ENCODE results near the gene CCDC12. TPM values are rescaled to one million over a fixed set of nuclear protein-coding genes. Genes with fewer than 3 reads are reported as not detected.
A peak's percentile ranks its signal among the peaks of the same experiment; 100 is the strongest.

Gene CCDC12
- total and polyA plus RNA-seq, 7 donors, result 33.1 to 80.9 (median 41.0) TPM

DNA sequence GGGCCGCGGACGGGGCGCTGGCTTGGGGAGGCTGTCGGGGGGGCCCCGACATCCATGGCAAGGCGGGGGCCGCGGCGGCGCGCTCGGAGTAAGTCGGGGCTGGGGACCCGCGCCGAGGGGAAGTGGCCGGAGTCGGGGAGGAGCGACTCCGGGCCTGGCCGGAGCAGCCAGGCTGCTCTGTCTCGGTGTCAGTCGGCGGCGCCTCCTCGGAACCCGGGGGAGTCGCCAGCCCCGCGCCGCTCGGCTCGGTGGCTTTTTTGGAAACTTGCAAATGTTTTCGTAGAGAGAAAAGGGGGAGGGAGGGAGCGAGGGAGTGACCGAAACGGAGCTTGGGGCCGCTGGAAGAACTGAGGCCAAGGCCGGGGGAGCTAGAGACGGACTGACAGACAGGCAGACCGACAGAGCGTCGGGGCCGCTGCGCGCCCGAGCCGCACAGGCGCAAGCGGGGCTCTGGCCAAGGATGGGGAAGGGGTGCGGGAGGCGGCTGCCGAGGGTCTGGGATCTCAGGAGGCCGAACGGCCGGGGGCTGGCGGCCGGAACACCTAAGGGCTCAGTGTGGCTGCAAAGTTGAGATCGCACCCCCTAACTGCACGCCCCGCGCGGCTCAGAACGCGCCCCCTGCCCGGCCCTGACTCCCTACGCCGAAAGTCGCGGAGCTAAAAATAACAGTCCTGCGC is 94.0 kb downstream of the CCDC12 start:
- DNase-seq, result peak; percentile 77
- no peak for TF ChIP-seq EP300 (IDR thresholded peaks at IDR 0.05)
- TF ChIP-seq, protein P1, sequence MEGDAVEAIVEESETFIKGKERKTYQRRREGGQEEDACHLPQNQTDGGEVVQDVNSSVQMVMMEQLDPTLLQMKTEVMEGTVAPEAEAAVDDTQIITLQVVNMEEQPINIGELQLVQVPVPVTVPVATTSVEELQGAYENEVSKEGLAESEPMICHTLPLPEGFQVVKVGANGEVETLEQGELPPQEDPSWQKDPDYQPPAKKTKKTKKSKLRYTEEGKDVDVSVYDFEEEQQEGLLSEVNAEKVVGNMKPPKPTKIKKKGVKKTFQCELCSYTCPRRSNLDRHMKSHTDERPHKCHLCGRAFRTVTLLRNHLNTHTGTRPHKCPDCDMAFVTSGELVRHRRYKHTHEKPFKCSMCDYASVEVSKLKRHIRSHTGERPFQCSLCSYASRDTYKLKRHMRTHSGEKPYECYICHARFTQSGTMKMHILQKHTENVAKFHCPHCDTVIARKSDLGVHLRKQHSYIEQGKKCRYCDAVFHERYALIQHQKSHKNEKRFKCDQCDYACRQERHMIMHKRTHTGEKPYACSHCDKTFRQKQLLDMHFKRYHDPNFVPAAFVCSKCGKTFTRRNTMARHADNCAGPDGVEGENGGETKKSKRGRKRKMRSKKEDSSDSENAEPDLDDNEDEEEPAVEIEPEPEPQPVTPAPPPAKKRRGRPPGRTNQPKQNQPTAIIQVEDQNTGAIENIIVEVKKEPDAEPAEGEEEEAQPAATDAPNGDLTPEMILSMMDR (IDR thresholded peaks at IDR 0.05), result no peak
- TF ChIP-seq POLR2AphosphoS5 (IDR thresholded peaks at IDR 0.05), result peak in 1 of 4 donors; percentile 6
- H3K9me3 ChIP-seq, result no peaks in the 10 kb centered on the region
- 1 to 2% methylated on average over 72 of the region's 72 CpGs for WGBS, 2 donors
- peak overlapping the region; percentile 64 to 86 (median 76) for H3K27ac ChIP-seq
- H3K4me1 ChIP-seq, result peaks cover 0 to 55% (median 34%) of the 10 kb centered on the region in 4 donors
- intact Hi-C loops (cut with DNase I), result no loop called here
- H3K36me3 ChIP-seq, result no peaks in the 10 kb centered on the region
- H3K27me3 ChIP-seq, result peaks cover 21 to 35% (median 21%) of the 10 kb centered on the region in 3 donors
- H3K4me3 ChIP-seq, result peak overlapping the region; percentile 47 to 81 (median 54)

DNA sequence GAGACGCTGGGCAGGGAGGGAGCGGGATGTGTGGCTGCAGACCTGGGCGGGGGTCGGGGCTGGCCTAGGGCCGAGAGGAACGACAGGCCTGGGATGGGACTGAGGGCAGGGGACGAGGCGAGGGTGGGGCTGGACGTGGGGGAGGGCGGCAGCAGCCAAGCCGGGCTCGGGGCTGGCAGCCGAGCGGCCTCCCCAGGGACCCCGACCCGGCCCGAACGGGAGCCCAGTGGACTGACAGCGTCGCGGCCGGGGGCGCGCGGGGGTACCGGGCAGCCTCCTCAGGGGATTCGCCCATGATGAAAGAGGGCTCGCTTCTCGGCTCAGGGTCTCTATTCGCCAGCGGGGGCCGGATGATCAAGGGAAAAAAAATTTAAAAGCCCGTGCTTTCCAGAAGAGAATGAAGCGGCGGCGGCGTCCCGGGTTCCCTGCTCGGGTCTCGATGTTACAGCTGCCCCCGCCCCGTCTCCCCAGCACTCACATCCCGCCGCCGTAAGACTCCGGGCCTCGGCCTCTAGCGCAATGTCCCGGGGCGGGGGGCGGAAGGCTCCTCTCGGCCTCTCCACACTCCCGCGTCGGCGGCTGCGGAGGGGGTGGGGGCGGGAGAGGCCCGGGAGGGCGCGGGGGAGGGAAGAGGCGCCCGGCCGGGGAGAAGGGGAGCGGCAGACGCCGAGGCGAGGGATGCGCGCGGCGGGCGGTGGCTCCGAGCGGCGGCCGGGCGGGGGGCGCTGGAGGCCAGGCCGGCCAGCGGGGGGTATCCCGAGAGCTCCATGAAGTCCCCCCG is 94.8 kb downstream of the CCDC12 start:
- TF ChIP-seq POLR2A (IDR thresholded peaks at IDR 0.05) (no peak), POLR2AphosphoS5 (IDR thresholded peaks at IDR 0.05) (no peak), EP300 (IDR thresholded peaks at IDR 0.05) (no peak)
- TF ChIP-seq, protein P1 (IDR thresholded peaks at IDR 0.05), result no peak
- H3K27ac ChIP-seq, result peak overlapping the region; percentile 64 to 86 (median 76)
- 2 to 3% methylated on average over 83 of the region's 83 CpGs for WGBS, 2 donors

DNA sequence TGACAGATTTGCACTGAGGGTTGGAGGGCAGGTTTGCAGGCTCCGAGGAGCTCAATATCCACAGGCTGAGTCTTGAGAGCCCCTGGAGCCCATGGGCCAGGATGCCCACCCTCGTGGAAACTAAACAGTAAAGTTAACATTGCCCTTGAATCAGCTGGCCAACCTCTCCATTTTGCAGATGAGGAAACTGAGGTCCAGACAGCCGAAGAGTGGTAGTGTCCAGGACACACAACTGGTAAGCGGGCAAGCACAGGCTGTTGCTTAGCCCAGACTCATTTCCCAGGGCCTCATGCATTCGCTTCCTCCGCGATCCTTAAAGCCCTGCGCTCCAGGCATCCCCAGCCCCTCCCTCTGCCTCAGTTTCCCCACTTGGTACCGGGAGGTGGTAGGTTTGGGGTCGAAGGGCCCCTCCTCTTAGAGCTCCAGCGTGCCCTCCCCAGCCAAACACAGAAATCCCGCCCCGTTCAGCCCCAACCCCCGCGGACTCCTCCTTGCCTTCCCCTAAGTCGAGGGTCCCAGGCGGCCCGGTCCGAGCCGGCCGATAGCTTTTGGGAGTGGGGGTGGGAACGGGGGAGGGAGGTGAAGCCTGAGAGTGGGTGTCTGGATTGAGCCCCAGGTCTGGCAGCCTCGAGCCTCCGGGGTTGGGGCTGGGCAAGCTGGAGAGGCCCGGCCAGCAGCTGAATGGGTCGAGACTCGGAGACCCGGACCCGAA is 95.5 kb downstream of the CCDC12 start:
- H3K27ac ChIP-seq, result peak overlapping the region; percentile 64 to 86 (median 76)

More for the DNA sequence above, 94.8 kb downstream of the CCDC12 start:
- peak overlapping the region; percentile 47 to 81 (median 54) for H3K4me3 ChIP-seq
- H3K4me1 ChIP-seq, result peaks cover 0 to 55% (median 34%) of the 10 kb centered on the region in 4 donors
- intact Hi-C loops (cut with DNase I), result no loop called here
- peak; percentile 84 for DNase-seq
- H3K9me3 ChIP-seq, result no peaks in the 10 kb centered on the region
- peaks cover 21 to 35% (median 21%) of the 10 kb centered on the region in 3 donors for H3K27me3 ChIP-seq
- H3K36me3 ChIP-seq, result no peaks in the 10 kb centered on the region

DNA sequence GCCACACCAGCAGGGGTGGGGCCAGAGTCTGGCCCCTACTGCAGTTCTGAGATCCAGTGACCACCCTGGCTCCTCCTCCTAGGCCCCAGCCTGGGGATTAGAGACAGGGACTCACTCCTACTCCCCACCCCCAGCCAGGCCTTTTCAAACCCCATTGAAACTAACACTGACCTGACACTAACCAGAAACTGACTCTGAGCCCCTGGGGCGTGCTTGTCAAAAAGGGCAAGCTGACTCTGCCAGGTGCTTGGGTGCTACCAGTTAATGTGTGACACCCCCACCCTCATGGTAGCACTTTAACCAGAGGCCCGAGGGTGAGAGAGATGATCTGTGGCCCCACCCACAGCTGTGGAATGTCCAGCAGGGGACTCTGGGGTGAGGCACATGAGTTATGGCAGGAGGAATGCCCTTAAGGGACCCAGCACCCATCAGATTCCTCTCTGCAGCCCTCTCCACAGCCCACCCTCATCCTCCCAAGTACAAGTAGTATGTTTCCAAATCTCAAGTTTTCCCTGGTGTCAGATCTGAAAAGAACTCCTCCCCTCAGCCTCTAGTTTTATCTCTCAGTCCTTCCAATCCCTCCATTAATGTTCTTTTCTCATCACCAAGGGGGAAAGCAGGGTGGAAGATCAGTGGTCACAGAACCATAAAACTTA is 97.6 kb downstream of the CCDC12 start:
- TF ChIP-seq POLR2A (IDR thresholded peaks at IDR 0.05) (no peak), EP300 (IDR thresholded peaks at IDR 0.05) (no peak), POLR2AphosphoS5 (IDR thresholded peaks at IDR 0.05) (no peak)
- TF ChIP-seq, protein P1 (IDR thresholded peaks at IDR 0.05), result no peak
- DNase-seq, result no peak
- WGBS, 2 donors, result 34 to 64% methylated on average over 2 of the region's 2 CpGs
- no peaks in the 10 kb centered on the region for H3K9me3 ChIP-seq
- H3K27ac ChIP-seq, result peak overlapping the region in 1 of 4 donors; percentile 38
- H3K4me3 ChIP-seq, result no peak overlapping the region
- H3K27me3 ChIP-seq, result peaks cover 21 to 33% (median 21%) of the 10 kb centered on the region in 3 donors
- intact Hi-C loops (cut with DNase I), result no loop called here
- H3K4me1 ChIP-seq, result peaks cover 0 to 57% (median 44%) of the 10 kb centered on the region in 4 donors
- H3K36me3 ChIP-seq, result no peaks in the 10 kb centered on the region

More for the DNA sequence above, 95.5 kb downstream of the CCDC12 start:
- Histone ChIP-seq H3K9me3 (no peaks in the 10 kb centered on the region), H3K4me1 (peaks cover 0 to 55% (median 34%) of the 10 kb centered on the region in 4 donors), H3K36me3 (no peaks in the 10 kb centered on the region), H3K27me3 (peaks cover 21 to 35% (median 21%) of the 10 kb centered on the region in 3 donors), H3K4me3 (peak overlapping the region; percentile 47 to 81 (median 54))
- TF ChIP-seq EP300 (IDR thresholded peaks at IDR 0.05) (no peak), POLR2AphosphoS5 (IDR thresholded peaks at IDR 0.05) (no peak), POLR2A (IDR thresholded peaks at IDR 0.05) (no peak)
- TF ChIP-seq, protein P1 (IDR thresholded peaks at IDR 0.05), result no peak
- intact Hi-C loops (cut with DNase I), result no loop called here
- no peak for DNase-seq
- WGBS, 2 donors, result 41 to 43% methylated on average over 29 of the region's 29 CpGs

Measured in sigmoid colon (tissue), 7 donors.